Mesodermal cell (in vitro differentiated cells): Measurements from ENCODE around the gene KRTAP10-6.
"Not testable (repeated sequence)": the region's sequence is repeated elsewhere in the genome, so short reads cannot be mapped to it uniquely, and the experiment has no call there.

Experiments
- H3K27ac ChIP-seq: 2 replicates; pipeline ENCODE4 v1.7.0; 2013; ENCODE audit warnings: mild to moderate bottlenecking, low read depth, low read length, moderate library complexity; ENCODE audit not compliant: severe bottlenecking
- H3K36me3 ChIP-seq: 2 replicates; pipeline ENCODE4 v1.7.1; 2013; ENCODE audit warnings: mild to moderate bottlenecking, low read length, moderate library complexity; ENCODE audit not compliant: control insufficient read depth, insufficient read depth
- H3K4me1 ChIP-seq: one replicate; pipeline ENCODE4 v1.7.1; 2013; ENCODE audit warnings: mild to moderate bottlenecking, low read length; ENCODE audit not compliant: insufficient read depth, control insufficient read depth, poor library complexity, severe bottlenecking
- H3K4me3 ChIP-seq: 2 replicates; pipeline ENCODE4 v1.7.0; 2013; ENCODE audit warnings: low read length, control low read depth, mild to moderate bottlenecking; ENCODE audit not compliant: insufficient read depth, poor library complexity, severe bottlenecking; ENCODE audit errors: extremely low read depth
- H3K9me3 ChIP-seq: 2 replicates; pipeline ENCODE4 v1.7.1; 2013; ENCODE audit warnings: mild to moderate bottlenecking, low read length, moderate library complexity; ENCODE audit not compliant: control insufficient read depth
- WGBS, 2 experiments: methylation state at CpG; one replicate each; pipeline ENCODE4 v1.1.5; 2013; ENCODE audit warnings: missing lambda C conversion rate in 2 of 2; ENCODE audit not compliant: insufficient coverage in 2 of 2; 5-methylcytosine and 5-hydroxymethylcytosine counted together

The KRTAP10-6 gene

GRCh38 chr21:44628707-44629391 is 36.5 kb upstream of the KRTAP10-6 start:
- WGBS, 2 experiments: 91 to 93% methylated on average over 12 to 13 of the region's 18 CpGs

GRCh38 chr21:44627831-44628233 is 35.5 kb upstream of the KRTAP10-6 start:
- H3K36me3 ChIP-seq, H3K27ac ChIP-seq, H3K4me3 ChIP-seq, H3K4me1 ChIP-seq: not testable (repeated sequence)
- WGBS, 2 experiments: 80 to 84% methylated on average over 2 to 14 of the region's 15 CpGs
- peaks cover 33% of the 10 kb centered on the region for H3K9me3 ChIP-seq

More at GRCh38 chr21:44628707-44629391, 36.5 kb upstream of the KRTAP10-6 start:
- Histone ChIP-seq H3K27ac (no peak overlapping the region), H3K4me3 (no peak overlapping the region), H3K4me1 (no peaks in the 10 kb centered on the region), H3K36me3 (no peaks in the 10 kb centered on the region), H3K9me3 (peaks cover 23% of the 10 kb centered on the region)

GRCh38 chr21:44627181-44627822 is 35.0 kb upstream of the KRTAP10-6 start:
- peaks cover 37% of the 10 kb centered on the region for H3K9me3 ChIP-seq
- not testable (repeated sequence) for H3K36me3 ChIP-seq, H3K27ac ChIP-seq, H3K4me3 ChIP-seq, H3K4me1 ChIP-seq
- WGBS, 2 experiments: 93 to 94% methylated on average over 10 to 16 of the region's 20 CpGs

GRCh38 chr21:44626673-44627143 is 34.4 kb upstream of the KRTAP10-6 start, which contains the start of gene KRTAP10-9:
KRTAP10-9 (plus strand) TSS chr21:44627093; CDS start chr21:44627172, 79 bp downstream.
- WGBS, 2 experiments: 82 to 89% methylated on average over 2 to 6 of the region's 7 CpGs
- no peak within 1 kb of the TSS for H3K27ac ChIP-seq
- peaks cover 39% of the 10 kb centered on the region for H3K9me3 ChIP-seq
- no peaks in the 10 kb centered on the region for H3K36me3 ChIP-seq
- no peak within 1 kb of the TSS for H3K4me3 ChIP-seq
- no peaks in the 10 kb centered on the region for H3K4me1 ChIP-seq

GRCh38 chr21:44626262-44626661 is 34.0 kb upstream of the KRTAP10-6 start:
- Histone ChIP-seq H3K4me3 (no peak overlapping the region), H3K9me3 (peaks cover 39% of the 10 kb centered on the region), H3K36me3 (no peaks in the 10 kb centered on the region), H3K27ac (no peak overlapping the region), H3K4me1 (no peaks in the 10 kb centered on the region)
- WGBS, 2 experiments: 90 to 91% methylated on average over 8 to 10 of the region's 10 CpGs

GRCh38 chr21:44625756-44626155 is 33.5 kb upstream of the KRTAP10-6 start:
- WGBS, 2 experiments: 92 to 100% methylated on average over 1 to 4 of the region's 7 CpGs
- no peak overlapping the region for H3K4me3 ChIP-seq
- H3K36me3 ChIP-seq: no peaks in the 10 kb centered on the region
- no peaks in the 10 kb centered on the region for H3K4me1 ChIP-seq
- H3K27ac ChIP-seq: no peak overlapping the region
- peaks cover 39% of the 10 kb centered on the region for H3K9me3 ChIP-seq

GRCh38 chr21:44623575-44623974 is 31.3 kb upstream of the KRTAP10-6 start:
- H3K9me3 ChIP-seq: peaks cover 51% of the 10 kb centered on the region
- H3K27ac ChIP-seq: no peak overlapping the region
- no peaks in the 10 kb centered on the region for H3K4me1 ChIP-seq
- no peak overlapping the region for H3K4me3 ChIP-seq
- H3K36me3 ChIP-seq: no peaks in the 10 kb centered on the region

- H3K36me3 ChIP-seq: no peaks in the 10 kb centered on the region
- no peak overlapping the region for H3K27ac ChIP-seq
- H3K4me1 ChIP-seq: no peaks in the 10 kb centered on the region
- H3K4me3 ChIP-seq: no peak overlapping the region
- H3K9me3 ChIP-seq: peaks cover 41% of the 10 kb centered on the region
- 82 to 94% methylated on average over 6 of the region's 6 CpGs for WGBS, 2 experiments
These were observed 27.6 kb upstream of the KRTAP10-6 start for GRCh38 chr21:44619886-44620285.

- peaks cover 31% of the 10 kb centered on the region for H3K9me3 ChIP-seq
- H3K4me3 ChIP-seq: no peak overlapping the region
- H3K4me1 ChIP-seq: no peaks in the 10 kb centered on the region
- no peaks in the 10 kb centered on the region for H3K36me3 ChIP-seq
- H3K27ac ChIP-seq: no peak overlapping the region
- WGBS, 2 experiments: 93 to 100% methylated on average over 1 to 2 of the region's 3 CpGs
These were observed 26.6 kb upstream of the KRTAP10-6 start for GRCh38 chr21:44618909-44619308.

GRCh38 chr21:44618504-44618903 is 26.2 kb upstream of the KRTAP10-6 start:
- H3K4me3 ChIP-seq: no peak overlapping the region
- no peak overlapping the region for H3K27ac ChIP-seq
- peaks cover 28% of the 10 kb centered on the region for H3K9me3 ChIP-seq
- 80% methylated on average over 1 of the region's 4 CpGs; no CpG with 5 or more reads in 1 of the 2 experiments for WGBS, 2 experiments
- H3K36me3 ChIP-seq: no peaks in the 10 kb centered on the region
- H3K4me1 ChIP-seq: no peaks in the 10 kb centered on the region

- WGBS, 2 experiments: 64 to 77% methylated on average over 6 to 7 of the region's 8 CpGs
- H3K4me3 ChIP-seq: no peak overlapping the region
- no peak overlapping the region for H3K27ac ChIP-seq
- no peaks in the 10 kb centered on the region for H3K4me1 ChIP-seq
- H3K9me3 ChIP-seq: peaks cover 16% of the 10 kb centered on the region
- no peaks in the 10 kb centered on the region for H3K36me3 ChIP-seq
These were observed 24.8 kb upstream of the KRTAP10-6 start for GRCh38 chr21:44617071-44617501.
